Measurements from ENCODE around the gene CHKA.

GRCh38 chr11:68090706-68091105 lies 30.5 kb downstream of the CHKA start:
- TF ChIP-seq EZH2 (IDR thresholded peaks at IDR 0.05) (no peak), FOXP2 (optimal IDR thresholded peaks at IDR 0.05; ENCODE audit: control extremely low read depth, extremely low read length, insufficient read depth) (no peak), POLR2AphosphoS5 (IDR thresholded peaks at IDR 0.05; ENCODE audit: borderline replicate concordance, low read depth, low read length) (no peak)

Measured in SK-N-MC (cell line).